Retina (tissue), 1 donor: ENCODE data around the gene LPCAT2.

ENCODE experiments used
- DNase-seq: peaks from one replicate; pipeline ENCODE4 v3.0.0-alpha.2; 2016

LPCAT2 gene

DNA sequence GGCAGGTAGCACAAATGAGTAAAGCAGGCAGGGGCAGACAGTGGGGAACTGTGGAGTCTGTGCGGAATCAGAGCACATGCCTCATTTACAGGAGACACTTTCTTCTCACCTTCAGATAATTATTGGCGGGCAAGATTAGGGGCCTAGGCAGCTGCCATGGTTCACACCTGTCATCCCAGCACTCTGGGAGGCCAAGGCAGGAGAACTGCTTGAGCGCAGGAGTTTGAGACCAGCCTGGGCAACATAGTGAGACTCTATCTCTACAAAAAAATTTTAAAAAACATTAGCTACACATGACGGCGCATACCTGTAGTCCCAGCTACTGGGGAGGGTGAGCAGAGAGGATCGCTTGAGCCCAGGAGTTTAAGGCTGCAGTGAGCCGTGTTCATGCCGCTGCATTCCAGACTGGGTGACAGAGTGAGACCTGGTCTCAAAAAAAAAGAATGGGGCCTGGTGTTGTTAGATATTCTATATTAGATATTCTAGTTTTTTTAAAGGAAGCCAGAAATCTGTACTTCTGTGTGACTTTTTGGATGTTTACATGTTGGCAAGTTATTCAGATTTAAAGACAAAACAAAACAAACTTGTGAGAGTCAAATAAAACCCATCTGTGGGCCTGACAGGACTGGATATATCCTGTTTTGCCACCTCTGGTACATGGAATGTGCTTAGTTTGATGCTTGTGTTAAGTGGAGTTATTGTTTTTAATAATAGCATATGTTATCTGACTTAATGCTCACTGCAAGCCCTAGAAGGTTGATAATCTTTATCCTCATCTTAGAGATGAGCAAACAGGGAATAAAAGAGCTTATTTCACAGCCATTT lies 4.9 kb upstream of the LPCAT2 start:
- DNase-seq, result no peak

DNA sequence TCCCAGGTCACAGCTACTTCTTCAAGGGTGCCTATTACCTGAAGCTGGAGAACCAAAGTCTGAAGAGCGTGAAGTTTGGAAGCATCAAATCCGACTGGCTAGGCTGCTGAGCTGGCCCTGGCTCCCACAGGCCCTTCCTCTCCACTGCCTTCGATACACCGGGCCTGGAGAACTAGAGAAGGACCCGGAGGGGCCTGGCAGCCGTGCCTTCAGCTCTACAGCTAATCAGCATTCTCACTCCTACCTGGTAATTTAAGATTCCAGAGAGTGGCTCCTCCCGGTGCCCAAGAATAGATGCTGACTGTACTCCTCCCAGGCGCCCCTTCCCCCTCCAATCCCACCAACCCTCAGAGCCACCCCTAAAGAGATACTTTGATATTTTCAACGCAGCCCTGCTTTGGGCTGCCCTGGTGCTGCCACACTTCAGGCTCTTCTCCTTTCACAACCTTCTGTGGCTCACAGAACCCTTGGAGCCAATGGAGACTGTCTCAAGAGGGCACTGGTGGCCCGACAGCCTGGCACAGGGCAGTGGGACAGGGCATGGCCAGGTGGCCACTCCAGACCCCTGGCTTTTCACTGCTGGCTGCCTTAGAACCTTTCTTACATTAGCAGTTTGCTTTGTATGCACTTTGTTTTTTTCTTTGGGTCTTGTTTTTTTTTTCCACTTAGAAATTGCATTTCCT lies 3.4 kb upstream of the LPCAT2 start:
- DNase-seq, result no peak

DNA sequence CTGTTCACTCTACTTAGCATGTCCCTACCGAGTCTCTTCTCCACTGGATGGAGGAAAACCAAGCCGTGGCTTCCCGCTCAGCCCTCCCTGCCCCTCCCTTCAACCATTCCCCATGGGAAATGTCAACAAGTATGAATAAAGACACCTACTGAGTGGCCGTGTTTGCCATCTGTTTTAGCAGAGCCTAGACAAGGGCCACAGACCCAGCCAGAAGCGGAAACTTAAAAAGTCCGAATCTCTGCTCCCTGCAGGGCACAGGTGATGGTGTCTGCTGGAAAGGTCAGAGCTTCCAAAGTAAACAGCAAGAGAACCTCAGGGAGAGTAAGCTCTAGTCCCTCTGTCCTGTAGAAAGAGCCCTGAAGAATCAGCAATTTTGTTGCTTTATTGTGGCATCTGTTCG lies 2.8 kb upstream of the LPCAT2 start:
- DNase-seq, result no peak

DNA sequence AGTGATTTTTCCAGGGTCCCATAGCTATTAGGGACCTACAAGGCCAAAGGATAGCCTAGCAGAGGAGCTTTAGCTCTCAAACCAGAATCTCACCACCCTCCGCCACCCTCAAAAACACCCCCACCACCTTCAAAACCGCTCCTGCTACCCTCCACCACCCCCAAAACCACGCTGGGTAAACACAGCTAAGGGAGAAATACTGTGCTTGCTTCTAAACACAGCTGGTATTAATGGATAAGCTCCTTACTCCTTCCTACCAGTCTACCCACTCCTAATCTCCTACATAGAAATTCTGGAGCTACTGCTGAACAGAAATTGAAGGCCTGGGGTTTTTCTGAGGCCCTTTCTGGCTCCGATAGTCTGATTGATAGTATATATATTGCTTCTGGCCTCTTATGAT lies 2.2 kb upstream of the LPCAT2 start:
- no peak for DNase-seq

DNA sequence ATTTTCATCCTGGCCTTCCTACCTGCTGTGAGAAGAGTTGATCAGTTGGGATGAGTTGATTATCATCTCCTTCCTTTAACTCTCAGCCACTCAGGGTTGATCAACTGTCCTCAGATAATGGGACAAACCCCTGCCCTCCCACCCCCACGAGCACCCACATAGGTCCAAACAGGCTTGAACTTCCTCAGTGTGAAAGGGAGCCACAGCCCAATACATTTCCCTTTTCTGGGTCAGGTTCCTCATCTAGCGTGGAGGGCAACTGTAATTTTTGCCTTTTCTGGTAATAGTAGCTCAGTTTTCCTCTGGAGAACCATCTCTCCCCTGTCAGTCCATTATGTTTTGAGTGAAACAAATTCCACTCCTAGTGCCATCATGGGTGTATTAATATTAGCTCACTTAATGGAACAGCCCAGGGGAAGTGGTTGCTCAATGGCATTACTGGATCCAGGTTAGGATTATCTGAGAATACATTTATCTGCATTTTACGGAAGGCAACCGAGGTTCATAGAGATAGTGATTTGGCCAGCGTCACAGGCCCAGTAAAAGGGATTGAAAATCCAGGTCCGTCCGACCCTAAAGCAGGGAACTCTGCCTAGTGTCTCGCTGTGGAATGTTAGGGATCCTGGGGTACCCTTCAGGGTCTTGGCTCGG lies 476 bp upstream of the LPCAT2 start:
- DNase-seq, result no peak

DNA sequence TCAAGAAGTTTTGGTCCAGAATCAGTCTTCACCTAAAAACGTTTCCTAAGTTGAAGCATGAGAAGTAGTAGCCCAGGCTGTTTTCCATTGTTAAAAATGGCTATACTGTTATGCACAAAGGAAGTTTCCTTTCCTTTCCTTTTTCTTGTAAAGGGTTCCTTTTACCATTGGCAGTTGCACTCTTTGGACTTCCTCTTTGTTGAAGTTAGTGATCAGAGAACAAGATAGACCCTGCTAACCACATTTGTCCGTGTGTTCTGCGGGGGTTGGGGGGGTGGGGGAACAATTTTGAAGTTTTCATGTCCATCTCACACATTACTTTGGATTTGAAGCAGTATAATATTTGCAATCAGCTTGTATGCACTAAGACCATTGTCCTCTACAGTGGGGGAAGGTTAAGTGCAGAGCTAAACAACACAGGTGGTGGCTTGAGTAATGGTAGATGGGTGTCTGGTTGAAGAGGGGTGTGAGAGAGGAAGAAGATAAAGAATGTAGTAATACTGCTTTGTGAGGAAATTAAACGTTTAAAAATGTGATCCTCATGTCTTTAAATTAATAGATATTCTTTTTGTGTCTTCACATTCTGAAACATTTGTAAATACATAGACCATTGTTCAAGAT lies 1.4 kb downstream of the LPCAT2 start:
- DNase-seq, result no peak

DNA sequence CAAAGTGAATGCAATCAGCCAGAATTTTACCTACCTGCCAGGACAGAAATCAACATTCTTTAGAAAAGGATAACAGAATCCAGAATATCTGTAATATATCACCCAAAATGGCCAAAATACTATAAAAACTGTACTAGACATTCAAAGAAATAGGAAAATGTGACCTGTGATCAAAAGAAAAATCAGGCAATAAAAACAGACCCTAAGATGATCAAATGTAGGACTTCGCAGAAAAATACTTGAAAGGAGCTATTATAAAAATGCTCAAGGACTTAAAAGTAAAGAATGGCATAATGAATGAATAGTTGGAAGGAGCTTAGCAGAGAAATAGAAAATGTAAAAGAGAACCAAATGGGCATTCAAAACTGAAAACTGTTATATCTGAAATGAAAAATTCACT lies 4.1 kb downstream of the LPCAT2 start:
- no peak for DNase-seq

DNA sequence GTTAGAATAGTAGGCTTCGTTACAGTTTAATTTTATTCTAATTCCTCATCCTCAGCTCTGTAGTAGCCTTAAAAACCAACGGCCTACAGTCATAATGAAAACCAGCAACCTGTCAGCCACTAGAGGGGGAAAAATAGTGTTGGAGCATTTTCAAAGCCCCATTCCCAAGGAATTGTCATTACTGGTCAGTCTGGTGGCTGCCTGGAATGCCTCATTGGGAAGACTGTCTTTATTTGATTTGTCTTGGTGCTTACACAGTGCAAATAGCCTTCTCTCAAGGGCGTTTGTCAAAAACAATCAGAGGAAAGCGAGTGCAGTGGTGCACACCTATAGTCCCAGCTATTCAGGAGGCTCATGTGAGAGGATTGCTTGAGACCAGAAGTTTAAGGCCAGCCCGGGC lies 4.7 kb downstream of the LPCAT2 start:
- no peak for DNase-seq

DNA sequence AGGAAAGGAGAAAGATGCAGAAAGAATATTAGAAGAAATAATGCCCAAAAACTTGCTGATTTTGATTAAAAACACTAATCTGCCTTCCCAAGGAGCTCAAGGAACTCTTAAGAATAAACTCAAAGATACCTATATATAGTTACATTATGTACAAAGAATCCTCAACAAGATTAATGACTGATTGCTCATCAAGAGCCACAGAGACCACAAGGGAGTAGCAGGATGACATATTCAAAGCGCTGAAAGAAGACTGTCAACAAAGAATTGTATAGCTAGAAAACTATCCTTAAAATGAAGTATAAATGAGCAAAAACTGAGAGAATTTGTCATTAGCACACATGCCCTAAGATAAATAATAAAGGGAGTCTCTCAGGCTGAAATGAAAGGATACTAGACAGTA lies 6.2 kb downstream of the LPCAT2 start:
- DNase-seq, result no peak

DNA sequence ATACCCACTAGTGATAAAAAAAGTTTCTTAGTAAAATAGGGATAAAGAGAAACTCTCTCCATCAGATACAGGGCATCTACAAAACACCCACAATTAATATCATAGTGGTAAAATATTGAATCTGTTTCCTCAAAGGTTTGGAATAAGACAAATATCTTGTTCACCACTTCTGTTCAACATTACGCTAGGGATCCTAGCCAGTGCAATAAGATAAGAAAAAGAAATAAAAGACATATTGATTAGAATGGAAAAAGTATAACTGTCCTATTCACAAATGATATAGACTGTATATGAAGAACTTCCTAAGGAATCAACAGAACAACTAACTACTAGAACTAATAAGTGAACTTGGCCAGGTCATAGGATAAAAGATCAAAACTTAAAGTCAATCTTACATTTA lies 12.9 kb downstream of the LPCAT2 start:
- no peak for DNase-seq

DNA sequence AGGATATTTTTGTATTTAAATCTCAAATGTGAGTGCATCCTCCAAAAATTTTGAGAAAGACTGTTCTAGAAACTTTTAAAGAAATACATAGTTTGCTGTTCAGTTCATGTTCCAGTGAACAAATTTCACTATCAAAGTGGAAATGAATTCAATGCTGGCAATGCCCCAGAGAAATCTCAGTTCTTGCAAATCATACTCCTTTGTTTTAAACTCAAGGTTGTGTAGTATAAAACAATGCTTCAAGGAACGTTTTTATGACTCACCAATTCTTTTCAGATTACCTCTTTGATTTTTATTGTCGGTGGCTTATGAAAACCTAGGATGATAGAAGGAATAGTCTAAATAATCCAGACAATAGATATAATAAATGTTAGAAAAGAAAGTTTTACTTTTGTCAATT lies 17.6 kb downstream of the LPCAT2 start:
- no peak for DNase-seq

DNA sequence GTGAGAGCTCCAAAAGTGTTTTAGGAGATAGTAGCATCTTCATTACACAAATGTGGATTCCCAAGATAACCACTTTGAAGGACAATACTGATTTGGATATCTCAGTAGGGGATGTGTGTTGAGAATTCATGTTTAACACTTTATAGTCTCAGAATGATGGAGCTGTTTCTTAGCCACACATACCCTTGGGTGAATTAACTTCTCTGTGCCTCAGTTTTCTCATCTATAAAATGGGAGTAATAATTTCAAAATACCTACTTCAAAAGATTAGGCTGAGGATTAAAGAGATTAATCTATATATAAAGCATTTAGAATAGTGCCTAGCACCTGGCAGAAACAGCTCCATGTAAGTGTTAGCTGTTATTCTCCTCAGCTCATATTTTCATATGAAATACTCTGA lies 19.0 kb downstream of the LPCAT2 start:
- DNase-seq, result no peak

DNA sequence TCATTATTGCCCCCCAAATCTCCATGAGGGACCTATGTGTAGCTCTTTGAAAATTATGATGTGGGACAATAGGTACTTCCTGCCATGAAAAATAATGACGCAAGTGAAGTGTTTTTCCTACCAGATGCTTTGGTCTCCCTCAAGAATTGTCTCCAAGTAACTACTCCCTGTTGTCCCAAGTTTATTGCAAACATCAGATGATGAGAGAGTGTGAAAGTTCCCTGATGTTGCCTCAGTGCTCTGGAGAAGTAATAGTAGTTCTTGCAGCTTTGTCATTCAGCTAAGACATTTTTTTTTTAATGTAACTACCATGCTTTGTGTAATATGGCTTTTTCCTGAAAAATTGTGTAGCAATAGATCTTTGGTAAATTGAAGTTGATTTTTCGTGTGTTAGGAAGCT lies 20.1 kb downstream of the LPCAT2 start:
- no peak for DNase-seq

DNA sequence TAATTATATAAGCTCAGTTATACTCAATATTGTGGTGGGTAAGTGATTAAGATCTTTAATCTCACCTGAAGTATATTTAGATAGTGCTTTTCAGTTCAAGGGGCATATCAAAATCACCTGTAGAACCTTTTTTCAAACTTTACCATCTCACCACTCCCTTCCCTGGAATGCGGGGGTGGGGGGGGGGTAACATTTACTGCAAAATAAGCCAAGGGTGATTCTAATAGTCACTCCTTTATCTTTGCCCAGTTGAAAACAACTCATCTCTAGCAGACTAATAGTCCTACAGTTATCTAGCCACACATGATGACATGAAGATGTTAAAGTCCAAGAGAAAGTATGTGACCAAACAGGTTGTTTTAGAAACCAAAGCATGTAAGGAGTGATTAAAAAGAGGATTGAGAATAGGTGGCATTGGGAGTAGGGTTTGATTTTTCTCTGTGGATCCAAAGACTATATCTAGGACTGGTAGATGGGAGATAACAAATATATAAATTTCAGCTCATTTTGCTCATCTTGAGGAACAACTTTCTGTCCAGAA lies 21.5 kb downstream of the LPCAT2 start:
- DNase-seq, result no peak

DNA sequence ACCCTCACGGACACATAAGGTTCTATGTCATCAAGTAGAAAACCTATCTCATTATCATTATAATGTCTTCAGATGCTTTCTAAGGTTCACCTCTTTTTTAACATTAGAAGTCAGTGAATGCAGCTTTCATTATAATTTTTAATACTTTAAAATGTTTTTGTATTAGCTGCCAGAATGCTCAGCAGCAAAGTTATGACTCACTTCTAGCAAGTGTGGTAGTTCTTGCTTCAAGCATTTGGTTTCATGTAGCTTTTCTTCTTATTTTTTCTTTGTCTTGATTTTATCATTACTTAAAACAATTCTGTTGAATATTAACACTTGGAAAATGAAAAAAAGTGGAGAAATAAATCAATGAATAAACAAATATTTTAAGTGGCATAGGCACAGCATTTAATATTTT lies 23.4 kb downstream of the LPCAT2 start:
- DNase-seq, result no peak

DNA sequence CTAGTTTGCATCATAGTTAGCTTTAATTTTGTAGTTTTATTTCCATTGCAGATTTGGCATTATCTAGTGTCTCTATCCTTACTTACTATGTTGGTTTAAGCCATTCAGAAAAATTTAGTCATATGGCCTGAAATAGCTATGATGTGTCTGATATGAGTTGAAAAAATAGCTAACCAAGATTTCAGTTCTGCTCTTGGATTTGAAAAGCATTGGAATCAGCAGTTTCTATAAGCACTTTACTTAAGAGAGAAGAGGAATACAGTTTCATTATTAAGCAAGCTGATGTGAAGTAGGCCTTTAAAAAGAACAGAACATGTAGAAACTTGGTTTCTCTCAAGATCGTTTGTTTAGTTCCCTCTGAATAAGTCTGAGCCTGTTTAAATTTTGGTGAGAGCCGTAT lies 25.9 kb downstream of the LPCAT2 start:
- DNase-seq, result no peak

DNA sequence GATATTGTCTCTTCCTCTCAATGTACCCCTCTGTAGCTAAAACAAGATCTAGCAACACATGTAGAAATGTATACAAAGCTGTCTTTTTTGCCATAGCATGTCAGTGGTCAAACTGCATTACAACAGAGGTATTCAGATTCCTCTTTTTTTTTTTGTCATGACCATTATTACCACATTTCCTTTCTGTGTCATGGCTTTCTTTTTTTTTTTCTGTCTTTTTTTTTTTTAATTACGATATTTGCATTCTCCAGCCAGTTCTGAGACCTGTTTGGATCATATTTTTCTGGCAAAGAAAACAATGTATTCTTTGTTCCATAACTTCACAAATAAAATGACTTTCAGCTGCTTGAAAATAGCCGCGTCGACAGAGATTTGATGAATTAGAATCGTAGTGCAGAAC lies 30.2 kb downstream of the LPCAT2 start:
- DNase-seq, result no peak

DNA sequence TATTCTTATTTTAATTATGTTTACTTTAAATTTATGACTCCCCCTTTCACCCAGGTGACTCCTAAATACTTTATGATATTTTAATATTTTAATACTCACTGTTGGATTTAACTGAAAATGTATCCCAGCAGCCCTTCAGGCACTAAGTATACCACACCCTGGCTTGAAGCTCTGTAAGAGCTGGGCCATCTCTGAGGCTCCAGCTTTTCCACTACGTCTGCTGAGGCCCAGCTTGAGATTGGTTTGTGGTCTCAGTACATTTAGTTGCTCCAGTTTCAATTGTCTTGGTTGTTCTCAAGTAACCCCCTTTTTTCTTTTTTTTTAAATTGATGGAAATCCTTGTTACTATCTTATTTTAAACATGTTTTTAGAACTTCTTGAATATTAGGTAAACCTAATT lies 30.6 kb downstream of the LPCAT2 start:
- no peak for DNase-seq

DNA sequence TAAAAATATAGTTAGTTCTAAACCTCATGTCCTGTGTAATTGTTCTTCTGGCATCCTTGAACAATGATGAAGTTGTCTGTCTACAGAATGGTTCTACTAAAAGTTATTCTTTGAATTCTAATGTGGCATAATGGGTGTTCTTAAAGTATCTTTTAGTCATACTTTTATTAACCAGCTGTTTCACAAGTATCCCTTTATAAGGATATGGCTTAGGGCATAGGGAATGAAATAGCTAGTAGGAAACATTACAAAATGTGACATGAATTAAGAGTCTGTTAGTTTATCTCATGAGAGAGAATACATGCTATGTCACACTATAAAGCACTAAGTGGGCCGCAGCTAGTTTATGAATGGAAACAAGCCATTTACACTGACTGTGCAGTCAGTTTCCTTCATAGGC lies 31.3 kb downstream of the LPCAT2 start:
- DNase-seq, result no peak

DNA sequence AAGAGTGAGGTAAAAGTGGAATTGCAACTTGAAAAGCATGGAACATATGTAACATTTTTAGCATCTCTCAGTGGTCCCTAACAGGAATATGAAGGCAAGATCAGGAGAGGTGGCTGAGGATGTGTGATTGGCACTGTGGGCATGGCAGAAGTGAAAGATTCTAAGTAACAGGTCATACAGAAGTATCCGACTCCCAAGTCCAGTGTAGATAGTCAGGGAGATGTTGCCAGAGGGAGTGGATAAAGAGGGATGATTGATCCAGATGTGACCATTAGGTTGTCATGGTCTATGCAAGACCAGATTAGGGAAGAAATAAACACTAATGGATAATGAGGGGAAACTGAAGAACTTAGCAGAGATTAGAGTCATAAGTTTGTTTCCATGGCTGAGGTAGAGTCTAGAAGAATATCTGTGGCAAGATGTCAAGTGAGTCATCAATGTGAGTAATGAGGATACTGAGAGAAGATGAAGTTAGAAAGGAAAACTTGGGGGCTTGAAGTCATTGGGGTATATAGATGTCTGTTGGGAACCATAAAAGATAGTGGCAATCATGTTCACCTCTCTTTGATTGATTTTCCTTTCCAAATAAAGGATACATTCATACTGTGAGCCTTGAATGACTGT lies 33.7 kb downstream of the LPCAT2 start:
- no peak for DNase-seq

DNA sequence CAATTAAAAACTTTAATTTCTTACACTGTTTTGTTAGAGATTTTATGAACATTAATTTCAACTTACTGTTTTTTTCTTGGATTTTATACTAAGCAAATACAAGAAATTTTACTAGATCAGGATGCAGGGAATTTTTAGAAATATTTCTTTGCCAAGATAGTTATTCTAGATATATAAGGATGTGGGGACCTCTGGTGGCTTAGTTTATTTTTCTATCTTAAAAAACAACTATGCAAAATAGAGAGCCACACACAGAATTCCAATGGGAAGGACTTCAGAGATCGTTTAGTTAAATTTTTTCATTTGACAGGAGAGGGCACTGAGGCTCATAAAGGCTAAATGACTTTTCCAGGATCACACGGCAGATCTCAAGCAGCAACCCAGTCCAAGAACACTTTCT lies 34.6 kb downstream of the LPCAT2 start:
- DNase-seq, result peak; percentile 3

DNA sequence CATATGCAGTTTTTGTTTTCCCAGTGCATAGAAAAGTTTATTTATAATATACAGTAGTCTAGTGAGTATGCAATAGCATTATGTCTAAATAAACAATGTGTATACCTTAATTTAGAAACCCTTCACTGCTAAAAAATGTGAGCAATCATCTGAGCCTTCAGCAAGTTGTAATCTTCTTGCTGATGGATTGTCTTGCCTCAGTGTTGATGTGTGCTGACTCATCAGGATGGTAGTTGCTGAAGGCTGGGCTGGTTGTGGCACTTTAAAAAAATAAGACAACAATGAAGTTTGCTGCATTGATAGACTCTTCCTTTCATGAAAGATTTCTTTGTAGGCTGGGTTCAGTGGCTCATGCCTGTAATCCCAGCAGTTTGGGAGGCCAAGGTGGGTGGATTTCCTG lies 43.7 kb downstream of the LPCAT2 start:
- no peak for DNase-seq

DNA sequence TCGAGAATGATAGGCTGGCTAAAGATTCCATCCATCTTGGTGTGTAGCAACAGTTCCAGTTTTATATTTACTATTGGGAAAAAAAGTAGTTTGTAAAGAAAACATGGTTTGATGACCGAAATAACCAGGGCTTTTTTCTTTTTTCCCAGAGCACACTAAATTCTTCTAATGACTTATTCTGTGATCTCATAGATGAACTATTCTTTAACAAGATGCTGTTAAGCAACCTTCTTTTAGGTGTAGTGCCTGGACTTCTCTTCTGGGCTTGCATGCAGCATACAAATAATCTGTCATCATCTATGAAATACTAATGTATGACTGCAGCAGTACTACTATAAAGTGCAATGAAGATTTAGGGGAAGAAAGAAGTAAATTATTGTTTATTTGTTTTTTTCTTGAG lies 46.6 kb downstream of the LPCAT2 start:
- no peak for DNase-seq
